Left ventricle myocardium inferior (tissue), 1 donor: Measurements from ENCODE around the gene CRISP2. TPM values are rescaled to one million over a fixed set of nuclear protein-coding genes. Genes with fewer than 3 reads are reported as not detected.

Source experiments
- DNase-seq: peaks from one replicate; pipeline ENCODE4 v3.0.0-alpha.2; 2020
- H3K27ac ChIP-seq: fragments of 200-600 bp; replicated peaks from 2 replicates; pipeline ENCODE4 v1.8.0; 2021
- H3K27me3 ChIP-seq: fragments of 200-600 bp; 2 replicates; pipeline ENCODE4 v1.8.0; 2021; ENCODE audit warnings: low read depth
- H3K36me3 ChIP-seq: fragments of 200-600 bp; 2 replicates; pipeline ENCODE4 v1.8.0; 2021
- H3K4me1 ChIP-seq: fragments of 200-600 bp; 2 replicates; pipeline ENCODE4 v1.8.0; 2021
- H3K4me3 ChIP-seq: fragments of 200-600 bp; 2 replicates; pipeline ENCODE4 v1.8.0; 2021; ENCODE audit warnings: mild to moderate bottlenecking, moderate library complexity
- H3K9me3 ChIP-seq: fragments of 200-600 bp; replicated peaks from 2 replicates; pipeline ENCODE4 v1.8.0; 2021
- intact Hi-C: fragments of 100-400 bp; cut with micrococcal nuclease; formaldehyde crosslinking; loops from one replicate; pipeline ENCODE4 v1.11.0; 2022
- long read RNA-seq: library from polyadenylated mRNA; unstranded; transcript quantifications from one replicate; pipeline ENCODE4 v2.0.0, GENCODE V29; 2021
- total RNA-seq: library from RNA; stranded (reverse); fragmentation: NEBNext Ultra II Directional; extraction: Animal tissue kit (Norgen Biotek cat#: 25700); gene quantifications from one replicate; pipeline ENCODE4 v1.2.1, GENCODE V29; 2021
- TF ChIP-seq, protein P1 (sequence below): fragments of 200-600 bp; IDR thresholded peaks from 2 replicates; pipeline ENCODE4 v1.8.0; 2021; ENCODE audit warnings: antibody characterized with exemption, mild to moderate bottlenecking, borderline replicate concordance
- donor health status: DM: no; HTN: yes; CAD: no; lungs with severe emphysema.

The CRISP2 gene, protein sequence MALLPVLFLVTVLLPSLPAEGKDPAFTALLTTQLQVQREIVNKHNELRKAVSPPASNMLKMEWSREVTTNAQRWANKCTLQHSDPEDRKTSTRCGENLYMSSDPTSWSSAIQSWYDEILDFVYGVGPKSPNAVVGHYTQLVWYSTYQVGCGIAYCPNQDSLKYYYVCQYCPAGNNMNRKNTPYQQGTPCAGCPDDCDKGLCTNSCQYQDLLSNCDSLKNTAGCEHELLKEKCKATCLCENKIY
- not detected for total RNA-seq
- long read RNA-seq = 0 reads

DNA sequence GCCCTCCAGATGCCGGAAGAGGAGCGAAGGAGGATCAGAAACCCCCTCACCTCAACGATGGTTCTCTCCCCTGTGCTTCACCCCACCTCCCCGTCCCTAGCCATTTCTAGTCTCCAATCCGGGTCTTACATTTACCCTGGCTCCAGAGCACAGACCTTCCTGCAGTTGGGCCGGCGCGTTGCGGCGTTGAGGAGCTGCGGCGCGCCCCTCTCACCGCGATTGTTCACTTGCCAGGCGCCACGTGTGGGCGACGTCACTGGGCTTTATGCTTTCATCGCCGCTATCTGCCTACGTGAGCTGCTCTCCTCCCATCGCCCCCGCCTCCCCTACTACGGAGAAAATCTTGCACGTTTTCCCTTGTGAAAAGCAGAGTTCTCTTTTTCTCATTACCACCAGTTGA is at the start of gene CRISP2:
TSS of gene CRISP2 (minus strand) at position 198 of the 400 bp plus-strand sequence. CDS start 4,347 bp downstream, outside the sequence.
- Histone ChIP-seq H3K4me3 (no peak within 1 kb of the TSS), H3K36me3 (no peaks in the 10 kb centered on the region), H3K27ac (no peak within 1 kb of the TSS), H3K27me3 (peaks cover 21% of the 10 kb centered on the region), H3K9me3 (no peaks in the 10 kb centered on the region), H3K4me1 (no peaks in the 10 kb centered on the region)
- intact Hi-C loops = no loop called here
- TF ChIP-seq, protein P1, sequence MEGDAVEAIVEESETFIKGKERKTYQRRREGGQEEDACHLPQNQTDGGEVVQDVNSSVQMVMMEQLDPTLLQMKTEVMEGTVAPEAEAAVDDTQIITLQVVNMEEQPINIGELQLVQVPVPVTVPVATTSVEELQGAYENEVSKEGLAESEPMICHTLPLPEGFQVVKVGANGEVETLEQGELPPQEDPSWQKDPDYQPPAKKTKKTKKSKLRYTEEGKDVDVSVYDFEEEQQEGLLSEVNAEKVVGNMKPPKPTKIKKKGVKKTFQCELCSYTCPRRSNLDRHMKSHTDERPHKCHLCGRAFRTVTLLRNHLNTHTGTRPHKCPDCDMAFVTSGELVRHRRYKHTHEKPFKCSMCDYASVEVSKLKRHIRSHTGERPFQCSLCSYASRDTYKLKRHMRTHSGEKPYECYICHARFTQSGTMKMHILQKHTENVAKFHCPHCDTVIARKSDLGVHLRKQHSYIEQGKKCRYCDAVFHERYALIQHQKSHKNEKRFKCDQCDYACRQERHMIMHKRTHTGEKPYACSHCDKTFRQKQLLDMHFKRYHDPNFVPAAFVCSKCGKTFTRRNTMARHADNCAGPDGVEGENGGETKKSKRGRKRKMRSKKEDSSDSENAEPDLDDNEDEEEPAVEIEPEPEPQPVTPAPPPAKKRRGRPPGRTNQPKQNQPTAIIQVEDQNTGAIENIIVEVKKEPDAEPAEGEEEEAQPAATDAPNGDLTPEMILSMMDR = no peak
- no peak for DNase-seq

DNA sequence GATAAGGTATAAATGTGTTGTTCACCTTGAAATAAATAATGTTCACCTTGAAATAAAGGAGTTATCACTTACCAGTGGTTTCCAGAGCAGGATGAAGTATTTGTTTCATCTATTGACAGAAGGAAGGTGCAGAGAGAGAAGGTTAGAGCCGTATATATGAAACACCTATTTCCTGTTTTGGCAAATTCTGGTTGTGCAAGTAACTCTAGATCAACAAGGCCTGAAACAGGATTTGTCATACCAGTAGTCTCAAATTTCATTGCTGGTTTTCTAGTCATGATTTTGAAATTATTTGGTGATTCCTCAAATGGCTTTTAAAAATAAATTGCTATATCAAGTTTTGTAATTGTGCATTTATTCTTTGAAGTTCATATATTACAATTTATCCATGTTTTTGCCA is 30.9 kb upstream of the CRISP2 start, which contains the start of gene CRISP3:
TSS of gene CRISP3 (minus strand) at position 130 of the 400 bp plus-strand sequence. CDS start at position 109, 21 bp downstream.
- intact Hi-C loops = no loop called here
- no peak within 1 kb of the TSS for H3K27ac ChIP-seq
- TF ChIP-seq, protein P1 = no peak

DNA sequence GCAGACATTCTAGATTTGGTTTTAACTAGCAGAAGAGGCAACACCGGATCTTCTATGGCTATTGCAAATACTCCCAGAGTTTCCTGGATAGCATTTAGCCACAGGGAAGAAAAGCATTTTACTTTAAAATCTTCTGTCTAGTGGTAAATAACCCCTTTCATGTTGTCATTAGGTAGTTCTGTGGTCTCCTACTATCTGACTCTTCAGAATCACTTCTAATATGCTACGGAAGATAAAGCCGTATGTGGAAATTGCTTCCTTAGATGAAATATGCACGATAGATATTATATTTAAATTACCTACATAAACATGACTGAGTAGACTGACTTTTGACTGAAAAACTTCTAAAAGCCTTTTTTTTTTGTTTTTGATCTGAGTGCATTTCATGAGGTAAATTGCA is 30.1 kb upstream of the CRISP2 start:
- Histone ChIP-seq H3K27ac (no peak overlapping the region), H3K4me3 (no peak overlapping the region), H3K36me3 (no peaks in the 10 kb centered on the region), H3K9me3 (no peaks in the 10 kb centered on the region), H3K4me1 (no peaks in the 10 kb centered on the region), H3K27me3 (no peaks in the 10 kb centered on the region)
- no peak for DNase-seq
- intact Hi-C loops = no loop called here
- TF ChIP-seq, protein P1 = no peak

More for the DNA sequence above, 30.9 kb upstream of the CRISP2 start, which contains the start of gene CRISP3:
- Histone ChIP-seq H3K9me3 (no peaks in the 10 kb centered on the region), H3K27me3 (no peaks in the 10 kb centered on the region), H3K36me3 (no peaks in the 10 kb centered on the region), H3K4me1 (no peaks in the 10 kb centered on the region), H3K4me3 (no peak within 1 kb of the TSS)
- DNase-seq = no peak

DNA sequence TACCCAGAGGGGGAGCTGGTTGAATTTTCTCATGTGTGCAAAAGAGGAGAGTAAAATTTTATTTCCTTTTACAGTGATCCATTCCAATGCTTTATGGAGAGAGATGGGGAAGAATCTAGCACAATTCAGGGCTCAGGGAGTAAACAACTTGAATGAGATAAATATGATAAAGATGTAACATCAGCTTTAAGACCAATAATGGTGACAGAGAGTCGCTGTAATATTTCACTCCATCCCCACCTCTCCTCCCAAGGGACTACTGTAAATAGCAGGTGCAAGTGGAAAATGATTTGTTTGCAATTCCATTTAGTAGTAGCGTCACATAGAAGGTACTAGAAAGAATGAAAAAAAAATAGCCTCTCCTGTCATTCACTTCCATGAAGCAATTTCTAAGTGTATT is 26.1 kb upstream of the CRISP2 start:
- intact Hi-C loops = no loop called here
- TF ChIP-seq, protein P1 = no peak

DNA sequence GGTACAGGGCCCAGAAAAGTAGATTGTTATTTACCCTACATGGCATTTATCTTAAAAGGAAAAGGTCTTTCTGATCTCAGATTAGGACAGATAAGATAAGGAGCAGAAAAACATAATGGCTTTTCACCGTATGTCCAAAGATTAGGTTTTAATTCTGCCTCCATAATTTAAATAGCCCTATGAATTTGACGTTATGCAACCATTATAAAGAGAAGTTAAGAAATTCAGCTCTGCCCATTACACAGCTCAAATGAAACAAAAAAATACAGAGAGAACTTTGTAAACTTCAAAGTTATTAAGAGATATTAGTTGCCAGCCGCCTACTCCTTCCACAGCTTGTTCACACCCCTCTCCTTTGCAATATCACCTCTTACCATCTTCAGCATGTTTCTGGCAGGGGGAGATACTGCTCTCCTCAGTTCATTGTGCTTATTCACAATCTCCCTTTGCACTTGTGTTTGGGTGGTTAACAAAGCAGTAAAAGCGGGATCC is 22.7 kb upstream of the CRISP2 start:
- no peaks in the 10 kb centered on the region for H3K9me3 ChIP-seq
- H3K4me3 ChIP-seq = no peak overlapping the region
- no peak for DNase-seq
- H3K36me3 ChIP-seq = no peaks in the 10 kb centered on the region
- intact Hi-C loops = no loop called here
- no peak overlapping the region for H3K27ac ChIP-seq
- H3K27me3 ChIP-seq = no peaks in the 10 kb centered on the region
- H3K4me1 ChIP-seq = no peaks in the 10 kb centered on the region
- TF ChIP-seq, protein P1 = no peak

More for the DNA sequence above, 26.1 kb upstream of the CRISP2 start:
- DNase-seq = no peak
- Histone ChIP-seq H3K27me3 (no peaks in the 10 kb centered on the region), H3K4me3 (no peak overlapping the region), H3K36me3 (no peaks in the 10 kb centered on the region), H3K4me1 (no peaks in the 10 kb centered on the region), H3K9me3 (no peaks in the 10 kb centered on the region), H3K27ac (no peak overlapping the region)
